Measurements from ENCODE around the gene PSMF1.

DNA sequence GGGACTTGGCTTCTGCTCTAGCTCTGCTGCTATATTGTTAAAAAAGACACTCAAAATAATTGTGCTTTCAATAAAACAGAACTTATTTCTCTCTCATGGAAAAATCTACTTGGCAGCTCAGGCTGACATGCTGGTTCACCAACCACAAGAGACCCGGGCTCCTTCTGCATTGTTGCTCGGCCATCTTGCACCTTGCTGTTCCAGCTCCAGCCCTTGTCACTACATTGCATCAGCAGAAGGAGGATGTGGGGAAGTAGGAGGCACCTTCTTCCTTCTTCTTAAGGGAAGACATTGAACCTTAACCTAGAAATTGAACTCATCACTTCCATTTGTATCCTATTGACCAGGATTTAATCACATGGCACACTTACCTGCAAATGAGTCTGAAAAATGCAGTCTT lies 78.2 kb downstream of the PSMF1 start:
- TF ChIP-seq, protein P1, sequence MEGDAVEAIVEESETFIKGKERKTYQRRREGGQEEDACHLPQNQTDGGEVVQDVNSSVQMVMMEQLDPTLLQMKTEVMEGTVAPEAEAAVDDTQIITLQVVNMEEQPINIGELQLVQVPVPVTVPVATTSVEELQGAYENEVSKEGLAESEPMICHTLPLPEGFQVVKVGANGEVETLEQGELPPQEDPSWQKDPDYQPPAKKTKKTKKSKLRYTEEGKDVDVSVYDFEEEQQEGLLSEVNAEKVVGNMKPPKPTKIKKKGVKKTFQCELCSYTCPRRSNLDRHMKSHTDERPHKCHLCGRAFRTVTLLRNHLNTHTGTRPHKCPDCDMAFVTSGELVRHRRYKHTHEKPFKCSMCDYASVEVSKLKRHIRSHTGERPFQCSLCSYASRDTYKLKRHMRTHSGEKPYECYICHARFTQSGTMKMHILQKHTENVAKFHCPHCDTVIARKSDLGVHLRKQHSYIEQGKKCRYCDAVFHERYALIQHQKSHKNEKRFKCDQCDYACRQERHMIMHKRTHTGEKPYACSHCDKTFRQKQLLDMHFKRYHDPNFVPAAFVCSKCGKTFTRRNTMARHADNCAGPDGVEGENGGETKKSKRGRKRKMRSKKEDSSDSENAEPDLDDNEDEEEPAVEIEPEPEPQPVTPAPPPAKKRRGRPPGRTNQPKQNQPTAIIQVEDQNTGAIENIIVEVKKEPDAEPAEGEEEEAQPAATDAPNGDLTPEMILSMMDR (IDR thresholded peaks at IDR 0.05): no peak
- no peak for TF ChIP-seq POLR2A (IDR thresholded peaks at IDR 0.05)

Data from Peyer's patch (tissue), 4 donors.